Hepatocyte (in vitro differentiated cells): ENCODE measurements around the gene NHLH1.

Experiments used
- EZH2 ChIP-seq: fragments of 200-600 bp; sonication (generic); IDR thresholded peaks from 2 replicates; pipeline ENCODE4 v1.6.1; 2016; ENCODE audit warnings: antibody characterized with exemption, mild to moderate bottlenecking, borderline replicate concordance
- EZH2phosphoT487 ChIP-seq: fragments of 200-600 bp; sonication (generic); IDR thresholded peaks from one replicate; pipeline ENCODE4 v1.6.1; 2018; ENCODE audit warnings: antibody characterized with exemption, mild to moderate bottlenecking, low read depth, moderate library complexity; ENCODE audit not compliant: unreplicated experiment, severe bottlenecking
- TF ChIP-seq, protein P1 (sequence below): fragments of 200-600 bp; sonication (generic); IDR thresholded peaks from 2 replicates; pipeline ENCODE4 v1.5.1; 2016; ENCODE audit warnings: antibody characterized with exemption, mild to moderate bottlenecking; ENCODE audit not compliant: poor library complexity

DNA sequence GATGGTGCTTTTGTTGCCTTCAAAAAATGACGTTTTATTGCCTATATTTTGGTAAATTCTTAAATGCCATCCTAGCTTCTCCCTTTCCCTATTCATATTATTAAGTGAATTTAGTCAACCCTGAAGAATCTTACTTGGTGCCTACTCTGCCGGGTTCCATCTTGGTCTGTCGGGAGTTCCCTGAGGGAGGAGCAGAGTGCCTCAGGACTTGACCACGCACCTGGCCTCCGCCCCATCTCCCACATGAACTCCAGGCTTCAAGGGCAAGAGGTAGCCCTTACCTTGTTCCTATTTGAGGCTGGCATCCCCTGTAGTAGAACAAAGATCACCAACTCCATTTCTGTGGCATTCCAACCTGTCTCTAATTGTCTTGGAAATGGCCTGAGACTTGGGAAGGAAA lies 55.0 kb downstream of the NHLH1 start:
- TF ChIP-seq, protein P1, sequence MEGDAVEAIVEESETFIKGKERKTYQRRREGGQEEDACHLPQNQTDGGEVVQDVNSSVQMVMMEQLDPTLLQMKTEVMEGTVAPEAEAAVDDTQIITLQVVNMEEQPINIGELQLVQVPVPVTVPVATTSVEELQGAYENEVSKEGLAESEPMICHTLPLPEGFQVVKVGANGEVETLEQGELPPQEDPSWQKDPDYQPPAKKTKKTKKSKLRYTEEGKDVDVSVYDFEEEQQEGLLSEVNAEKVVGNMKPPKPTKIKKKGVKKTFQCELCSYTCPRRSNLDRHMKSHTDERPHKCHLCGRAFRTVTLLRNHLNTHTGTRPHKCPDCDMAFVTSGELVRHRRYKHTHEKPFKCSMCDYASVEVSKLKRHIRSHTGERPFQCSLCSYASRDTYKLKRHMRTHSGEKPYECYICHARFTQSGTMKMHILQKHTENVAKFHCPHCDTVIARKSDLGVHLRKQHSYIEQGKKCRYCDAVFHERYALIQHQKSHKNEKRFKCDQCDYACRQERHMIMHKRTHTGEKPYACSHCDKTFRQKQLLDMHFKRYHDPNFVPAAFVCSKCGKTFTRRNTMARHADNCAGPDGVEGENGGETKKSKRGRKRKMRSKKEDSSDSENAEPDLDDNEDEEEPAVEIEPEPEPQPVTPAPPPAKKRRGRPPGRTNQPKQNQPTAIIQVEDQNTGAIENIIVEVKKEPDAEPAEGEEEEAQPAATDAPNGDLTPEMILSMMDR, result no peak
- TF ChIP-seq EZH2phosphoT487 (no peak), EZH2 (no peak)
